B cell (primary cell): ENCODE data around the gene BCL2L13.

Experiments used
- EZH2 ChIP-seq: IDR thresholded peaks from 2 replicates; pipeline ENCODE4 v1.6.1; 2012; ENCODE audit warnings: borderline replicate concordance, low read depth, mild to moderate bottlenecking, moderate library complexity, low read length; ENCODE audit not compliant: insufficient read depth, poor library complexity, severe bottlenecking
- TF ChIP-seq, protein P1 (sequence below): fragments of 200-600 bp; IDR thresholded peaks from one replicate; pipeline ENCODE4 v1.8.0; 2022; ENCODE audit warnings: antibody characterized with exemption, mild to moderate bottlenecking

DNA sequence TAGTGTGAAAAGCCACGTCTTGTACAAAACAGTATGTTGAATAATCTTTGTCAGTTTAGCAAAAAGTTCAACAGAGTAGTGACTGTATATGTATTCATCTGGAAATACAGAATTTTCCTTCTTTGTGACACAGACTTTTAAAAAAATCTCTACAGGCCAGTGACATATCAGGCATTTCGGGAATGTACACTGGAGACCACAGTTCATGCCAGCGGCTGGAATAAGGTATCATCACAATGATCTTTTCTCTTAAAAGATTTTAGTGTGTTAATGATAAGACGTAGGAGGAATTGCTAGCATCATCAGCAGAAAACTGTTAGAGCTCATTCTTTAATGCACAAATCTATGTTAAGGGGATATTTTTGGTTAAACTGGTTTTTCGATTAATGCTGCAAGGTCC is 57.4 kb downstream of the BCL2L13 start:
- TF ChIP-seq, protein P1, sequence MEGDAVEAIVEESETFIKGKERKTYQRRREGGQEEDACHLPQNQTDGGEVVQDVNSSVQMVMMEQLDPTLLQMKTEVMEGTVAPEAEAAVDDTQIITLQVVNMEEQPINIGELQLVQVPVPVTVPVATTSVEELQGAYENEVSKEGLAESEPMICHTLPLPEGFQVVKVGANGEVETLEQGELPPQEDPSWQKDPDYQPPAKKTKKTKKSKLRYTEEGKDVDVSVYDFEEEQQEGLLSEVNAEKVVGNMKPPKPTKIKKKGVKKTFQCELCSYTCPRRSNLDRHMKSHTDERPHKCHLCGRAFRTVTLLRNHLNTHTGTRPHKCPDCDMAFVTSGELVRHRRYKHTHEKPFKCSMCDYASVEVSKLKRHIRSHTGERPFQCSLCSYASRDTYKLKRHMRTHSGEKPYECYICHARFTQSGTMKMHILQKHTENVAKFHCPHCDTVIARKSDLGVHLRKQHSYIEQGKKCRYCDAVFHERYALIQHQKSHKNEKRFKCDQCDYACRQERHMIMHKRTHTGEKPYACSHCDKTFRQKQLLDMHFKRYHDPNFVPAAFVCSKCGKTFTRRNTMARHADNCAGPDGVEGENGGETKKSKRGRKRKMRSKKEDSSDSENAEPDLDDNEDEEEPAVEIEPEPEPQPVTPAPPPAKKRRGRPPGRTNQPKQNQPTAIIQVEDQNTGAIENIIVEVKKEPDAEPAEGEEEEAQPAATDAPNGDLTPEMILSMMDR: no peak
- TF ChIP-seq EZH2: no peak
